ENCODE data around the gene SMYD3. TPM values are rescaled to one million over a fixed set of nuclear protein-coding genes. Genes with fewer than 3 reads are reported as not detected.

The SMYD3 gene
- total and polyA plus RNA-seq, 8 donors, result 20.4 to 35.1 (median 24.3) TPM

GRCh38 chr1:245771511-245772281 is 735.4 kb downstream of the SMYD3 start:
- peak; percentile 85 for ATAC-seq
- DNase-seq, result no peak
- intact Hi-C loops (cut with DNase I), result no loop called here
- Histone ChIP-seq H3K27me3 (no peaks in the 10 kb centered on the region), H3K4me3 (no peak overlapping the region), H3K36me3 (no peaks in the 10 kb centered on the region), H3K27ac (no peak overlapping the region), H3K4me1 (peaks cover 0 to 2% of the 10 kb centered on the region in 2 donors), H3K9me3 (no peaks in the 10 kb centered on the region)
- TF ChIP-seq CTCF (IDR thresholded peaks at IDR 0.05), result no peak

- intact Hi-C loops (cut with DNase I), result no loop called here
- Histone ChIP-seq H3K9me3 (no peaks in the 10 kb centered on the region), H3K4me3 (no peak overlapping the region), H3K36me3 (no peaks in the 10 kb centered on the region), H3K4me1 (peaks cover 0 to 2% of the 10 kb centered on the region in 2 donors), H3K27ac (no peak overlapping the region), H3K27me3 (no peaks in the 10 kb centered on the region)
- no peak for TF ChIP-seq CTCF (IDR thresholded peaks at IDR 0.05)
- no peak for DNase-seq
- no peak for ATAC-seq
These were observed 736.9 kb downstream of the SMYD3 start for GRCh38 chr1:245770156-245770555.

DNA sequence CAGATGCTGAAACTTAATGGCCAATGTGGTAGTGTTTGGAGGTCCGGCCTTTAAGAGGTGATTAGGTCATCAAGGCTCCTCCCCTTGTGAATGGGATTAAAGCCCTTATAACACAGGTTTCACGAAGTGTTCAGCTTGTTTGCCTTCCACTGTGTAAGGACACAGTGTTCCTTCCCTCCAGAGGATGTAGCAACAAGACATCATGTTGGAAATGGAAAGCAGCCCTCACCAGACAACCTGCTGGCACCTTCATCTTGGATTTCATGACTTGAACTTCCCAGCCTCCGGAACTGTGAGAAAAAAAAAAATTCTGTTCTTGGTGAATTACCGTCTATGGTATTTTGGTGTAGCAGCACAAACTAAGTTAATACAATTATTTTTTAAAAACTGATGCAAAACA is 738.5 kb downstream of the SMYD3 start:
- ATAC-seq (no peak), DNase-seq (no peak)
- Histone ChIP-seq H3K4me3 (no peak overlapping the region), H3K36me3 (no peaks in the 10 kb centered on the region), H3K9me3 (no peaks in the 10 kb centered on the region), H3K4me1 (peaks cover 0 to 2% of the 10 kb centered on the region in 2 donors), H3K27me3 (no peaks in the 10 kb centered on the region), H3K27ac (no peak overlapping the region)
- intact Hi-C loops (cut with DNase I), result no loop called here
- TF ChIP-seq CTCF (IDR thresholded peaks at IDR 0.05), result no peak

DNA sequence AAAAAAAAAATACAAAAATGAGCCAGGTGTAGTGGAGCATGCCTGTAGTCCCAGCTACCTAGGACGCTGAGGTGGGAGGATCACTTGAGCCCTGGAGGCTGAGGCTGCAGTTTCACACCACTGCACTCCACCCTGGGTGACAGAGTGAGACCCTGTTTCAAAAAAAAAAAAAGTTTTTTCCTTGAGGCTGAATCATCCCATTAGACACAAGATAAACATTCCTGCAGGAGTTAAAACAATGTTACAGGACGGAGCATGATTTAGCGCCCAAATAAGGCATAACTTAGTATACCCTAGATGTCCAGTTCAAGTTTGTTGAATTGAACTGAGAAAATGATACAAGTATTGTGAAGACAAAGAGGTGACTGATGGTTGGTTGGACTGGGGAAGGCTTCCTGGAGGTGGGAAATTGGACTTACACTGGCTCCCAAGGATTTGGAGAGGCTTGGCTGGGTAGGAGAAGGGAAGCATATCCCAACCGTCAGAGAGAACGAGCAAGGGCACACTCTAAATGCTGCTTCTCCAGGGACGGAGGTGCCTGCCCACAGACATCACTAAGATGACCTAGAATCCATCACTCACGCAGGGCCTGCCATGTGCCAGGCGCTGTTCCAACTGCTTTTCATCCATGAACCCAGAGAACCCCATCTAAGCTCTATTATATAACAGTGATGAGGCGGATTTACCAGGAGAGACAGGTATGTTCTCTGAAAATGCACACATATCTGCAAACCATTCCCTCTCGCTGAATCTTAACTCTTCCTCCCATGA is 741.7 kb downstream of the SMYD3 start:
- Histone ChIP-seq H3K4me1 (no peaks in the 10 kb centered on the region), H3K4me3 (no peak overlapping the region), H3K27ac (no peak overlapping the region), H3K27me3 (no peaks in the 10 kb centered on the region), H3K36me3 (no peaks in the 10 kb centered on the region), H3K9me3 (no peaks in the 10 kb centered on the region)
- no peak for DNase-seq
- intact Hi-C loops (cut with DNase I), result no loop called here
- TF ChIP-seq CTCF (IDR thresholded peaks at IDR 0.05), result no peak
- no peak for ATAC-seq

DNA sequence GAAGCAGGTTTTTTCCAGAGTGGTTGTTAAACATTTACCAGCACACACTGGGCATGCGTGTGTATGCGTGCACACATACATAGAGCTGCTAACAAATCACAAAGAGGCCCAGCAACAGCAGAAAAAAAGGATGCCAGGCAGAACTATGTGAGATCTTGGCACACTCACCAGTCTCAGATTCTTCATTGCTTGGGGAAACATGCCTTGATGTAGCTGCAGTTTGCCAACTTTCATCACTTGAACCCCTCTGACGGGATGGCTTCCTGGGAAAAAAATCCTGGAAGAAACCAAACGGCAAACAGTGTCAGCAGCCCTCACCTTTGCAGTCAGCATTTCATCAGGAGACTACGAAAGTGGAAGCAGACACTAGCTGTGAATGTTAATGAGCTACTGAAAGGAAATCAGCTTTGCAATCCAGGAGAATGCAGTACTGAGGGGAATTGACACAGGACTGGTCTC is 743.2 kb downstream of the SMYD3 start:
- ATAC-seq, result no peak

More for the DNA sequence above, 743.2 kb downstream of the SMYD3 start:
- no peaks in the 10 kb centered on the region for H3K9me3 ChIP-seq
- TF ChIP-seq CTCF (IDR thresholded peaks at IDR 0.05), result no peak
- H3K4me3 ChIP-seq, result no peak overlapping the region
- DNase-seq, result no peak
- intact Hi-C loops (cut with DNase I), result no loop called here
- no peak overlapping the region for H3K27ac ChIP-seq
- H3K4me1 ChIP-seq, result no peaks in the 10 kb centered on the region
- H3K36me3 ChIP-seq, result no peaks in the 10 kb centered on the region
- H3K27me3 ChIP-seq, result no peaks in the 10 kb centered on the region
